NB4 (cell line): ENCODE measurements around the gene GSTO2.

Experiments used
- DNase-seq: peaks from one replicate; pipeline ENCODE4 v3.0.0; 2010; ENCODE audit warnings: low read depth
- H3K4me3 ChIP-seq: one replicate; pipeline ENCODE4 v1.5.1; 2011; ENCODE audit warnings: mild to moderate bottlenecking, low read depth, low read length, moderate library complexity
- MYC ChIP-seq: IDR thresholded peaks from 2 replicates; pipeline ENCODE4 v1.6.1; 2011; ENCODE audit warnings: low read depth, low read length
- POLR2A ChIP-seq: IDR thresholded peaks from 2 replicates; pipeline ENCODE4 v1.6.1; 2011; ENCODE audit warnings: mild to moderate bottlenecking; ENCODE audit not compliant: insufficient read length; ENCODE audit errors: extremely low read depth
- TF ChIP-seq, protein P1 (sequence below): IDR thresholded peaks from one replicate; pipeline ENCODE4 v1.5.1; 2012; ENCODE audit warnings: low read depth, low read length
- TF ChIP-seq, protein P2 (sequence below): IDR thresholded peaks from 2 replicates; pipeline ENCODE4 v1.6.1; 2011; ENCODE audit warnings: low read depth, low read length

Gene GSTO2

DNA sequence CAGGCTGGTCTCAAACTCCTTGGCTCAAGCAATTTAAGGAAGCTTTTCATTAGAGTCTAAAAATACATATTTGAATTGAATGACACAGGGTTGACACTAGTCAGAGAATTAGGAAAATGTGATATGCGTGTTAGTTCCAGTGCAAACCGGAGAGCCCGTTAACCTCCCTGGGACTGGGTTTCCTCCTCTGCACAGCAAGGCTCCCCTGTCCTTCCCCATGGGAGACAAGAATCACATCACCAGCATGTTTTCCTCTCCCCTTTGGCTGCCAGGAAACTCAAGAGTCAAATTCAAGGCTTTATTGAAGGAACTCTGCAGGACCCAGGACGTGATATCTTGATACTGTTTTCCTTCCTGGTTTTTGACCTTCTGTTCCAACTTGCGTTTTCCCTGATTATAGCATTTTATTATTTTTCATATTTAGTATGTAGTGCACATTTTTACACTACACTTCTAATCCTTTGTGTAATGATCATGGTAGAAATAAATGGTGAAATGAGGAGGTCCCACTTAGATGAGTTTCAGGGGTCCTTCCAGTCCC is 24.9 kb downstream of the GSTO2 start:
- TF ChIP-seq POLR2A (no peak), MYC (no peak)
- TF ChIP-seq, protein P1, sequence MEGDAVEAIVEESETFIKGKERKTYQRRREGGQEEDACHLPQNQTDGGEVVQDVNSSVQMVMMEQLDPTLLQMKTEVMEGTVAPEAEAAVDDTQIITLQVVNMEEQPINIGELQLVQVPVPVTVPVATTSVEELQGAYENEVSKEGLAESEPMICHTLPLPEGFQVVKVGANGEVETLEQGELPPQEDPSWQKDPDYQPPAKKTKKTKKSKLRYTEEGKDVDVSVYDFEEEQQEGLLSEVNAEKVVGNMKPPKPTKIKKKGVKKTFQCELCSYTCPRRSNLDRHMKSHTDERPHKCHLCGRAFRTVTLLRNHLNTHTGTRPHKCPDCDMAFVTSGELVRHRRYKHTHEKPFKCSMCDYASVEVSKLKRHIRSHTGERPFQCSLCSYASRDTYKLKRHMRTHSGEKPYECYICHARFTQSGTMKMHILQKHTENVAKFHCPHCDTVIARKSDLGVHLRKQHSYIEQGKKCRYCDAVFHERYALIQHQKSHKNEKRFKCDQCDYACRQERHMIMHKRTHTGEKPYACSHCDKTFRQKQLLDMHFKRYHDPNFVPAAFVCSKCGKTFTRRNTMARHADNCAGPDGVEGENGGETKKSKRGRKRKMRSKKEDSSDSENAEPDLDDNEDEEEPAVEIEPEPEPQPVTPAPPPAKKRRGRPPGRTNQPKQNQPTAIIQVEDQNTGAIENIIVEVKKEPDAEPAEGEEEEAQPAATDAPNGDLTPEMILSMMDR = no peak
- TF ChIP-seq, protein P2, sequence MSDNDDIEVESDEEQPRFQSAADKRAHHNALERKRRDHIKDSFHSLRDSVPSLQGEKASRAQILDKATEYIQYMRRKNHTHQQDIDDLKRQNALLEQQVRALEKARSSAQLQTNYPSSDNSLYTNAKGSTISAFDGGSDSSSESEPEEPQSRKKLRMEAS = no peak
- DNase-seq = no peak
- no peak overlapping the region for H3K4me3 ChIP-seq

DNA sequence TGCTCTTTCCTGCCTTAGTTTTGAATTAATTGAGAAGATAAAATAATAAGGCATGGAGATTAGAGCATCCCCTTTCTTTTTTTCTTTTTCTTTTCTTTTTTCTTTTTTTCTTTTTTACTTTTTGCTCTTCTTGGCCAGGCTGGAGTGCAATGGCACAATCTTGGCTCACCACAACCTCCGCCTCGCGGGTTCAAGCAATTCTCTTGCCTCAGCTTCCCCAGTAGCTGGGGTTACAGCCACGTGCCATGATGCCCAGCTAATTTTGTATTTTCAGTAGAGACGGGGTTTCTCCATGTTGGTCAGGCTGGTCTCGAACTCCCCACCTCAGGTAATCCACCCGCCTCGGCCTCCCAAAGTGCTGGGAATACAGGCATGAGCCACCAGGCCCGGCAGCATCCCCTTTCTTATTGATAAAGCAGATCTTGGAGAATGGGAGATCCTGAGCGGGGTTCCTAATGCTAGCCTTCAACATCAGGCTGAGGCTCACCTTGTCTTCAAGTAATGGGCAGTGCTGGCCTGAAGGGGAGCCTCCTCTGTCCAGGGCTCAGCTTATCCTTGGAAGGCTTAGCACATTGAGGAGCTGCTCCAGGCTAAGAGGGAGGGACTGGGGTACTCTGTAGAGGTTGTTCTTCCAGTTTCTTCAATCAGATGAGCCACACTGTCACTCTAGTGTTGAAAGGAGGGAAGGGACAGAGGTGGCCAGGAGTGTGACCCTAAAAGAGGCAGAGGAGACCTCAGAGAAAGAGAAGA is 27.9 kb downstream of the GSTO2 start:
- TF ChIP-seq, protein P1 = no peak
- TF ChIP-seq MYC = no peak
- H3K4me3 ChIP-seq = no peak overlapping the region
- no peak for DNase-seq

DNA sequence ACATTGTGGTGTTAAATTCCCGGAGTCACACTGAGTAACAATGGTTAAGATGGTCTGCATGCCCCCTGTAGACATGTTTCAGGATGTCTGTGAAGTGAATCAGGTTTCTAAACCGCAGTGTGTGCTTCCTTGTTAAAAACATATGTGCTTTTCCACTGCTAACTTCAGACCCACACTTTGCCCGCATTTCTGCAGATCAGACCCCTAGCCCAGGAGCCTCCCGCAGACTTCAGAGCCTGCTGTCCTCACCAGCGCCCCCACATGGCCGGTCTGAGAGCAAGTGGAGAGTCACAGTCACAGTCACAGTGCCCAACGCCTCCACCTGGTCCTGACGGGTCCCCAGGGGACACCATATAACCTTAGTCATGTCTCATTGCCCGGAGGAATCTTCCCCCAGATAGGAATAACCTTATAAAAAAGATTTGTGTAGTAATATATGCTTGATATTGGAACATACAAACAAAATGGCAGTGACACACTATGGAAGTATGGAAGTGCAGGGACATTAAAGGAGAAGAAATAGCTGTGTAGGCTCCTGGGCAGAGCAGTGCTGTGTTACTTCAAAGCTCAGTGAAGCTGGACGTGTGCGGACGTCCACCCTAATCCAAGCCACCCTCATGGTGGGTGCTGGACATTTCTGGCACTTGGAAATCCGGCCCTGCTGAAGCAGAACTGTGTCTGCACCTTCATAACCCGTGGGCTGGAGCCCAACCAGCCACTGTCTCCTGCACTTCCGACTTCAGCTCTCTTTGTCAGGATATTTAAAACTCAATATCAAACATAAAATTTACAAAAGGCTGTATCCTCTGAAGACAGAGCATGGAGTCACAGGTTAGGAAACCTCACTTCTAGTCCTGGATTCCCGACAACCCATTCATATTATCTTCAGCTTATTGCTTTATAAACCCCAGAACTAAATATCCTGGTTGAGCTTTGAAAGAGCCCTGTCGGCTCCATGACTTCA is 29.0 kb downstream of the GSTO2 start:
- peak; percentile 61 for DNase-seq
- no peak overlapping the region for H3K4me3 ChIP-seq
- TF ChIP-seq, protein P1 = peak; percentile 72
- TF ChIP-seq, protein P2 = no peak

DNA sequence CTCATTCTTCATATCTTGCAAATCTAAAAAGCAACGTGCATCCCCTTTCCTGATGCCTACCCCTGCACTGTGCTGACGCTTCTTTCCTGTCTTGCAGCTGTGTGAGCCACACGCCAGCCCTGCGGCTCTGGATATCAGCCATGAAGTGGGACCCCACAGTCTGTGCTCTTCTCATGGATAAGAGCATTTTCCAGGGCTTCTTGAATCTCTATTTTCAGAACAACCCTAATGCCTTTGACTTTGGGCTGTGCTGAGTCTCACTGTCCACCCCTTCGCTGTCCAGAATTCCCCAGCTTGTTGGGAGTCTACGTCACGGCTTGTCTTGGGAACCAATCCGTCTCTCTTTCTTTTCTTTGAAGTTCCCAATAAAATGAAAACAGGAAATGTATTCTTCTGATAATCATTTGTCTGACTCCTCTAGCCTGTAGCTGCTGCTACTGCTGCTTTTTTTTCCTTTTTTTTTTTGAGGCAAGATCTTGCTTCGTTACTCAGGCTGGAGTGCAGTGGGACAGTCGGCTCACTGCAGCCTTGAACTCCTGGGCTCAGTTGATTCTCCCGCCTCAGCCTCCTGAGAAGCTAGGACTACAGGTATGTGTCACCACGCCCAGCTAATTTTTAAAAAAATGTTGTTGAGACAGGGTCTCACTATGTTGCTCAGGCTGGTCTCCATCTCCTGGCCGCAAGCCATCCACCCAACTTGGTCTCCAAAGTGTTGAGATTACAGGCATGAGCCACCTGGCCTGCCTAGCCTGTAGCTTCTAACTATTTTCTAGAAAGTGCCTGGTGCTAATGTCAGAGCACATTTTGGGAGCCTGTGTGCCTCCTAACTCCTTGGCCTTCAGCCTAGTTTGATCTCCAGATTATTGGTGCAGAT is 30.3 kb downstream of the GSTO2 start:
- H3K4me3 ChIP-seq = no peak overlapping the region
- no peak for DNase-seq
- TF ChIP-seq, protein P2 = no peak
- TF ChIP-seq, protein P1 = no peak
- no peak for TF ChIP-seq POLR2A

DNA sequence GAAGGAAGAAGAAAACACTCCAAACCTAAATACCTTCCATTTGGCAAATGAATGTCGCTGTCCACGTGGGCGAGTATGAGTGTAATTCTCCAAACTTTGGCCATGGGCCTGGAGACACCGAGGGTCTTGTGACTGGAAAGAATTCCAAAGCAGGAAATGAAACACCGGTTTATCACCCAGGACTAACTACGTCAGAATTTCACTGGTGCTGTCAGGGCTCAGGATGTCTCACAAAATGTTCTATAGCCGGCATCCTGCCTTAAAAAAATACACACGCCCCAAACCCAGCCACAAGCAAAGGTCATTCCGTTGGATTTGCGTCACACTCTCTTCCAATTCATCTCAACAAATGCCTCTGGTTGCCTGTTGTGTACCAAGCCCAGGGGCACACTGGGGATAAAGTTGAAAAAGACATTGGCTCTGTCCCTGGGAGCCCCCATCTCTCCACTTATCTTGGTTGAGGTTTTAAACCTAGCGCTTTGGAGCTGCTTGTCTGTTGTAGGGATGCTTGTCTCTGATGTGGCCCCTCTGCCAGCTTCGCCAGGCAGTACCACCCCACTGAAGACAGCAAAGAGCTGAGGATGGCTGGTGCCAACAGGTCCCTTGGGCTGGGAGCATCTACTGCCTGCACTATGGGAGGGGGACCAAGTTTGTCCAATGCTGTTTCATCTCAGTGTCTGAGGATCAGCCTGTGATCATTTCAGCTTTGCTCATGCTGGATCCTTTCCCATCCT is 31.2 kb downstream of the GSTO2 start:
- TF ChIP-seq POLR2A (no peak), MYC (no peak)
- TF ChIP-seq, protein P2 = no peak
- TF ChIP-seq, protein P1 = no peak
- DNase-seq = no peak
- H3K4me3 ChIP-seq = no peak overlapping the region
